NCI-H1436 (cell line): ENCODE results near the gene TNFSF13.
A peak's percentile ranks its signal among the peaks of the same experiment; 100 is the strongest.

ENCODE experiments used
- DNase-seq: peaks from one replicate; lab custom pipeline; 2025; lab: John Stamatoyannopoulos, UW

The TNFSF13 gene

DNA sequence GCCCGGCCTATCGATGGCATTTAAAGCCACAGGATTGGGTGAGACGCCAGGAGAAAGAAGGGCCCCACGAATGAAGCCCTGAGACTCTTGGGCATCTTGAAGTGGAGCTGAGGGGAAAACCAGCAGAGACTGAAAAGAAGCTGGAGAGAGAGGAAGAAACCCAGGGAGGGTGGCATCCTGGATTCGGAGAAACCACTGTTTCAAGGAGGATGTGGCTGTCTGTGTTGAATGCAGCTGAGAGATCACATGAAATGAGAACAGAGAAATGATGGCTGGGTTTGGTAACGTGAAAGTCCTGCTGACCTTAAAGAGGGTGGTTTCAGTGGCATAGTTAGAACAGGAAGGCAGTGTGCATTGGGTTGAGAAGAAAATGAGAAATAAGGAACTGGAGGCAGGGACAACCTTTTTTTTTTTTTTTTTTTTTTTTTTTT lies 5.9 kb upstream of the TNFSF13 start:
- DNase-seq = no peak

DNA sequence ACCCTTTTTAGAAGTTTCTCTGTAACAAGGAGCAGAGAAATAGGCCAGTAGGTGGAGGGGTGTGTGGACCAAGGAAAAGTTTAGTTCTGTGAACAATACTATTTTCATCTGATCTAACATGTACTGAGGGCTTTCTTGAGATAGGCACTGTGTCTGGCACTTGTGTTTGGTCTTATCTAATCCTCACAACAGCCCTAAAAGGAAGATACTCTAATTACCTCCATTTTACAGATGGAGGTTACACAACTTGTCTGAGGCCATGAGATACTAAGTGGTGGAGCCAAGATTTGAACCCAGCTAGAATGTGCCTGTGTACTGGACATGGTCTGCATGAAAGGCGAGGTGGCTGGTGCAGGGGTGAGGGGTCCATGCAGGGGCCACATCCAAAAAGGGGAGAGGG lies 5.2 kb upstream of the TNFSF13 start:
- DNase-seq = no peak

GRCh38 chr17:7555320-7555948 lies 3.1 kb upstream of the TNFSF13 start:
- DNase-seq = no peak

DNA sequence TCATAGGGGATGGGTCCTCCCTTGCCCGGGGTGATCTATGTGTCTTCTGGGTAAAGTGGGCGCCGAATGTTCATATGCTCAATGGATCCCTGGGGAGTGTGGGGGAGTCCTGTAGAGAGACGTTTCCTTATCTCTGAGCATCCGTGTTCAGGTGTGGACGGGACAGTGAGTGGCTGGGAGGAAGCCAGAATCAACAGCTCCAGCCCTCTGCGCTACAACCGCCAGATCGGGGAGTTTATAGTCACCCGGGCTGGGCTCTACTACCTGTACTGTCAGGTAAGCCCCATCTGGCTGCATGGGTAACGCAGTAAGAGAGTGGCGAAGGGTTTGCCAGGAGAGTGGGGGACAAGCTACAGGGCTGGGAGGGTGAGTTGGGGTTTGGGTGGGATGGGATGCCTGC lies 1.9 kb upstream of the TNFSF13 start:
- no peak for DNase-seq

DNA sequence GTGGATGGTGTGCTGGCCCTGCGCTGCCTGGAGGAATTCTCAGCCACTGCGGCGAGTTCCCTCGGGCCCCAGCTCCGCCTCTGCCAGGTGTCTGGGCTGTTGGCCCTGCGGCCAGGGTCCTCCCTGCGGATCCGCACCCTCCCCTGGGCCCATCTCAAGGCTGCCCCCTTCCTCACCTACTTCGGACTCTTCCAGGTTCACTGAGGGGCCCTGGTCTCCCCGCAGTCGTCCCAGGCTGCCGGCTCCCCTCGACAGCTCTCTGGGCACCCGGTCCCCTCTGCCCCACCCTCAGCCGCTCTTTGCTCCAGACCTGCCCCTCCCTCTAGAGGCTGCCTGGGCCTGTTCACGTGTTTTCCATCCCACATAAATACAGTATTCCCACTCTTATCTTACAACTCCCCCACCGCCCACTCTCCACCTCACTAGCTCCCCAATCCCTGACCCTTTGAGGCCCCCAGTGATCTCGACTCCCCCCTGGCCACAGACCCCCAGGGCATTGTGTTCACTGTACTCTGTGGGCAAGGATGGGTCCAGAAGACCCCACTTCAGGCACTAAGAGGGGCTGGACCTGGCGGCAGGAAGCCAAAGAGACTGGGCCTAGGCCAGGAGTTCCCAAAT lies 1.3 kb upstream of the TNFSF13 start:
- DNase-seq = no peak

GRCh38 chr17:7557775-7558543 lies 591 bp upstream of the TNFSF13 start:
- DNase-seq = peak; percentile 29

DNA sequence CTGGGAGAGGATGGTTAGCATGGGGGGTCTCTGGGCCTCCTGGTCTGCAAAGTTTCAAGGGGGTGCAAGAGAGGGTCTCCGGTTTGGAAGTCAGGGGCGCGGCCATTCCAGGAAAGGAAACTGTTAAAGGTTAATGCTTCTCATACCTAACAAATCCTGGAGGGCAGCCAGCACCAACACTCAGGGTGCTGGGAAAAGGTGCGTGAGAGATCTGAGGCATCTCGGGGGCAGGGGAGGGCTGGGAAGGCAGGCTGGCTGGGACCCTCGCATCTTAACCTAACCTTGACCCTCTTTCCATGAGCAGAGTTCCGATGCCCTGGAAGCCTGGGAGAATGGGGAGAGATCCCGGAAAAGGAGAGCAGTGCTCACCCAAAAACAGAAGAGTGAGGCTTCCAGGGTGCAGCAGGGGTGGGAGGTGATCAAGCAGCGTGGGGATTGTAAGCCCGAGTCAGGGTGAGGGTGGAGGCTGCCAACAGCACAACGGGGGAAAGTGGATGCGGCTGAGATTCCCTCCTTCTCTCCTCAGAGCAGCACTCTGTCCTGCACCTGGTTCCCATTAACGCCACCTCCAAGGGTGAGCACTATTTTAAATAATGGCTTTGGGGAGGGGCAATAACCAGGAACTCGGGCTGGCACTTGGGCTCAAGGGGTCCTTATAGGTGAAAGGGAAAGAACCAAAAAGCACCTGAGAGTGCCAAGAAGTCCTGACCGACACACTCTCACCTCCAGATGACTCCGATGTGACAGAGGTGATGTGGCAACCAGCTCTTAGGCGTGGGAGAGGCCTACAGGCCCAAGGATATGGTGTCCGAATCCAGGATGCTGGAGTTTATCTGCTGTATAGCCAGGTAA lies 996 bp downstream of the TNFSF13 start:
- no peak for DNase-seq

GRCh38 chr17:7560172-7561027 lies 1.9 kb downstream of the TNFSF13 start:
- no peak for DNase-seq

DNA sequence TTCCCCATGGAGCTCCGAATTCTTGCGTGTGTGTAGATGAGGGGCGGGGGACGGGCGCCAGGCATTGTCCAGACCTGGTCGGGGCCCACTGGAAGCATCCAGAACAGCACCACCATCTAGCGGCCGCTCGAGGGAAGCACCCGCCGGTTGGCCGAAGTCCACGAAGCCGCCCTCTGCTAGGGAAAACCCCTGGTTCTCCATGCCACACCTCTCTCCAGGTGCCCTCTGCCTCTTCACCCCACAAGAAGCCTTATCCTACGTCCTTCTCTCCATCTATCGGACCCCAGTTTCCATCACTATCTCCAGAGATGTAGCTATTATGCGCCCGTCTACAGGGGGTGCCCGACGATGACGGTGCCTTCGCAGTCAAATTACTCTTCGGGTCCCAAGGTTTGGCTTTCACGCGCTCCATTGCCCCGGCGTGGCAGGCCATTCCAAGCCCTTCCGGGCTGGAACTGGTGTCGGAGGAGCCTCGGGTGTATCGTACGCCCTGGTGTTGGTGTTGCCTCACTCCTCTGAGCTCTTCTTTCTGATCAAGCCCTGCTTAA lies 2.6 kb downstream of the TNFSF13 start:
- DNase-seq = peak; percentile 79

- peak; percentile 88 for DNase-seq
Measured at GRCh38 chr17:7561589-7562207, 3.1 kb downstream of the TNFSF13 start, which contains the start of gene SENP3. SENP3 (plus strand) TSS chr17:7561919; CDS start chr17:7563077, 1,158 bp downstream.

GRCh38 chr17:7562208-7562605 lies 3.7 kb downstream of the TNFSF13 start:
- no peak for DNase-seq

GRCh38 chr17:7563115-7563869 lies 4.7 kb downstream of the TNFSF13 start:
- DNase-seq = no peak

DNA sequence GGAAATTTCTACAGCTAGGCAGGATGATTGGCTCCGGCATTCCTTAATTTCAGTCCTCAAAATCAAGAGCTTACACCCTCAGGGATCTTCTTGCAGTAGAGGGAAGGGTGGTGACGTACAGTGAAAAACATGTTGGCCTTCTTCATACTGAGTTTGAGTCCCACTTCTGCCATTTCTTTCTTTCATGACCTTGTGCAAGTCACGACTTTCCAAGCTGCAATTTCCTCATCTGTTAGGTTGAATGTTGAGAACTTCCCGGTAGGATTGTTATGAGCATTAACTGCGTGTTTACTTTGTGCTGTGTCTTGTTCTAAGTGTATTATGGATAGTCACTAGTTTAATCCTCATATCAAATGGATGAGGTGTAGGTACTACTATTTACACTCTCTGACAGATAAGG lies 11.0 kb downstream of the TNFSF13 start:
- no peak for DNase-seq

- no peak for DNase-seq
Measured at GRCh38 chr17:7570351-7570750, 11.8 kb downstream of the TNFSF13 start.

GRCh38 chr17:7572338-7572587 lies 13.7 kb downstream of the TNFSF13 start:
- DNase-seq = no peak

- peak; percentile 98 for DNase-seq
Measured at GRCh38 chr17:7572588-7573323, 14.2 kb downstream of the TNFSF13 start.

DNA sequence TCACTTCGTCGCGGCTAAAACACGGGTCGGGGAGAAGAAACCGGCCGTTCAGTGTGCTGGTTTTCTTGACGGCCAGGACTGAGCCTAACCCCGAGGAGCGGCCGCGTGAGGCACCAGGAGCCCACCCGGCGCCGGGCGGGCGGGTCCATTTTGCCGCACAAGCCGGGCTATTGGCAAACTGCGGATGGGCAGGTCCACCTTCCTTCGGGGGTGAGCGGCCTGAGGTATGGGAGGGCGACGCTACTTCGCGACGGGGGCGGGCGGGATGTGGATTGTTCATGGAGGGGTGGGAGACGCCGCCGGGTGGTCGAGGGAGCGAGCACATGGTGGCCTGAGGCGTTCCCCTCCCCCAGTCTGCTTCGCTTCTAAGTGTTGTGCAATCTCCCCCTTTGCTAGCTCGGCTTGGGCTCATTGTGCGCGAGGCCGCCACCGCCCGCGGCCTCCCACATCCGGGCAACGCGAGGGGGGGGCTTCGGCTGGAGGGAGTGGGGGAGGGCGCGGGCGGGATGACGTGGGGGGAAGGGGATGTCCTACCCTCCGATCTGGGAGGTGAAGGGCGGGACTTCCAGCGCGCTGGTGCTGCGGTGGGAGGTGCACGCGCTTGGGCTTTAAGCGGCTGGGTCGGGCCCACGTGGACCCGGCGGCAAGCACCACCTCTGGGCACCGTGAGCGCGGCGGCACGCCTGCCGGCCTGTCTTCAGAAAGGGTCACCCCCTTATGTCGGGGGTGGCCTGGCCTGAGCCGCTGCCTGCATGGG lies 15.0 kb downstream of the TNFSF13 start:
- DNase-seq = peak; percentile 83

DNA sequence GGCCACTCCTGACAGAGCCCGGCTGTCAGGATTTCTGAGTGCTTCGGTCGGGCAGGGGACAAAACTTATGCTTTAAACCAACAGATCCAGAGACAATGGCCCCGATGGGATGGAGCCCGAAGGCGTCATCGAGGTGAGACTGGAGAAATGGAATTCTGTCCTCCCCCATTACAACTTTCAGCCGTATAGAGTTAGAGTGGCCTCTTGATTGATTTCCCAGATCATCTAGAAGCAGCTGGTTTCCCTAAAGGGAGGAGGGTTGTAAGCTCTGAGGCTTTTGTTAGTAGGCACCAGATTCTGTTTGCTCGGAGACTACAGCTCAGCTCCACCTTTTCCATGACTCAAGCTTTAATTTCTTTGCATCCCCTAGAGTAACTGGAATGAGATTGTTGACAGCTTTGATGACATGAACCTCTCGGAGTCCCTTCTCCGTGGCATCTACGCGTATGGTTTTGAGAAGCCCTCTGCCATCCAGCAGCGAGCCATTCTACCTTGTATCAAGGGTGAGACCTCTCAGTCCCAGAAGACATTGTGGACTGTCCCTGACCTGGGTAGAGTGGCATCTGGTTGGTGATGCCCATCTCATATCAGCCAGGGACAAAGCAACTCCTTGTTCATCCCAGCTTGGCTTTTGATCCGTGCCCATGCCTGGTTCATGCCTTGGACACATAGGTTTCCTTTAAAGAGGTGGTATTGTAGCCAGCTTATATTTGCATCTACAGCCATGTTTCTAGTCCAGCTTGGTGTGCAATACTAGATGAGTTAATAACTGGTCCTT lies 15.8 kb downstream of the TNFSF13 start:
- DNase-seq = no peak
